HEK293 (cell line): Measurements from ENCODE around the gene SYNPO2.

ENCODE experiments used
- TCF7L2 ChIP-seq: IDR thresholded peaks from 2 replicates; pipeline ENCODE4 v1.6.1; 2011; ENCODE audit warnings: low read depth, mild to moderate bottlenecking, inconsistent platforms, low read length, moderate library complexity, borderline replicate concordance
- ZNF302 ChIP-seq: fragments of 450-650 bp; formaldehyde crosslinking; IDR thresholded peaks from 2 replicates; pipeline ENCODE4 v1.5.1; 2016; ENCODE audit warnings: missing biosample characterization, missing genetic modification characterization, low read depth
- ZNF530 ChIP-seq: fragments of 450-650 bp; formaldehyde crosslinking; IDR thresholded peaks from 2 replicates; pipeline ENCODE4 v1.5.1; 2016; ENCODE audit warnings: low read depth, missing biosample characterization, missing genetic modification characterization
- ZSCAN23 ChIP-seq: fragments of 450-650 bp; formaldehyde crosslinking; IDR thresholded peaks from 2 replicates; pipeline ENCODE4 v1.5.1; 2016; ENCODE audit warnings: missing biosample characterization, missing genetic modification characterization
- TF ChIP-seq, protein P1 (sequence below): fragments of 450-650 bp; formaldehyde crosslinking; IDR thresholded peaks from 2 replicates; pipeline ENCODE4 v1.5.1; 2016; ENCODE audit warnings: missing biosample characterization, missing genetic modification characterization
- TF ChIP-seq, protein P2 (sequence below): fragments of 450-650 bp; formaldehyde crosslinking; IDR thresholded peaks from 2 replicates; pipeline ENCODE4 v1.5.1; 2016; ENCODE audit warnings: missing biosample characterization, missing genetic modification characterization, borderline replicate concordance
- TF ChIP-seq, protein P3 (sequence below): fragments of 450-650 bp; formaldehyde crosslinking; IDR thresholded peaks from 2 replicates; pipeline ENCODE4 v1.5.1; 2016; ENCODE audit warnings: missing biosample characterization, missing genetic modification characterization
- TF ChIP-seq, protein P4 (sequence below): fragments of 450-650 bp; formaldehyde crosslinking; IDR thresholded peaks from 2 replicates; pipeline ENCODE4 v1.5.1; 2017; ENCODE audit warnings: missing biosample characterization, missing genetic modification characterization

DNA sequence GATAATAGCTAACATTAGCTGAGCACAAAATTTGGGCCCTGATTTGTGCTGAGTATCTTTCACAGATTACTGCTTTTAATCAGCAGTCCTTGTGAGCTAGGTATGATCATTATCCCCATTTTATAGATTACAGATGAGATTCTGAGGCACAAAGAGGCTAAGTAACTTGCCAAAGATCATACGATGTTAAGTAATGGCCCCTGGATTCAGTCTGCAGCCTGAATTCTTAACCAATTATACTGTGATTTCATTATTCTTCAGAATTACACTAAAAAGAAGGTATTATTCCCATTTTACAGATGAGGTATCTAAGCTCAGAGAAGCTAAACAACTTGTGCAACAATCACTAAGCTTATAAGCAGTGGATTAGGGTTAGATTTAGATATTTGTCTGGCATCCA is 149.1 kb downstream of the SYNPO2 start:
- TF ChIP-seq, protein P1, sequence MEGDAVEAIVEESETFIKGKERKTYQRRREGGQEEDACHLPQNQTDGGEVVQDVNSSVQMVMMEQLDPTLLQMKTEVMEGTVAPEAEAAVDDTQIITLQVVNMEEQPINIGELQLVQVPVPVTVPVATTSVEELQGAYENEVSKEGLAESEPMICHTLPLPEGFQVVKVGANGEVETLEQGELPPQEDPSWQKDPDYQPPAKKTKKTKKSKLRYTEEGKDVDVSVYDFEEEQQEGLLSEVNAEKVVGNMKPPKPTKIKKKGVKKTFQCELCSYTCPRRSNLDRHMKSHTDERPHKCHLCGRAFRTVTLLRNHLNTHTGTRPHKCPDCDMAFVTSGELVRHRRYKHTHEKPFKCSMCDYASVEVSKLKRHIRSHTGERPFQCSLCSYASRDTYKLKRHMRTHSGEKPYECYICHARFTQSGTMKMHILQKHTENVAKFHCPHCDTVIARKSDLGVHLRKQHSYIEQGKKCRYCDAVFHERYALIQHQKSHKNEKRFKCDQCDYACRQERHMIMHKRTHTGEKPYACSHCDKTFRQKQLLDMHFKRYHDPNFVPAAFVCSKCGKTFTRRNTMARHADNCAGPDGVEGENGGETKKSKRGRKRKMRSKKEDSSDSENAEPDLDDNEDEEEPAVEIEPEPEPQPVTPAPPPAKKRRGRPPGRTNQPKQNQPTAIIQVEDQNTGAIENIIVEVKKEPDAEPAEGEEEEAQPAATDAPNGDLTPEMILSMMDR = no peak
- TF ChIP-seq ZSCAN23 (tag by site-specific recombination) = no peak
- TF ChIP-seq TCF7L2 = no peak
- TF ChIP-seq, protein P2, sequence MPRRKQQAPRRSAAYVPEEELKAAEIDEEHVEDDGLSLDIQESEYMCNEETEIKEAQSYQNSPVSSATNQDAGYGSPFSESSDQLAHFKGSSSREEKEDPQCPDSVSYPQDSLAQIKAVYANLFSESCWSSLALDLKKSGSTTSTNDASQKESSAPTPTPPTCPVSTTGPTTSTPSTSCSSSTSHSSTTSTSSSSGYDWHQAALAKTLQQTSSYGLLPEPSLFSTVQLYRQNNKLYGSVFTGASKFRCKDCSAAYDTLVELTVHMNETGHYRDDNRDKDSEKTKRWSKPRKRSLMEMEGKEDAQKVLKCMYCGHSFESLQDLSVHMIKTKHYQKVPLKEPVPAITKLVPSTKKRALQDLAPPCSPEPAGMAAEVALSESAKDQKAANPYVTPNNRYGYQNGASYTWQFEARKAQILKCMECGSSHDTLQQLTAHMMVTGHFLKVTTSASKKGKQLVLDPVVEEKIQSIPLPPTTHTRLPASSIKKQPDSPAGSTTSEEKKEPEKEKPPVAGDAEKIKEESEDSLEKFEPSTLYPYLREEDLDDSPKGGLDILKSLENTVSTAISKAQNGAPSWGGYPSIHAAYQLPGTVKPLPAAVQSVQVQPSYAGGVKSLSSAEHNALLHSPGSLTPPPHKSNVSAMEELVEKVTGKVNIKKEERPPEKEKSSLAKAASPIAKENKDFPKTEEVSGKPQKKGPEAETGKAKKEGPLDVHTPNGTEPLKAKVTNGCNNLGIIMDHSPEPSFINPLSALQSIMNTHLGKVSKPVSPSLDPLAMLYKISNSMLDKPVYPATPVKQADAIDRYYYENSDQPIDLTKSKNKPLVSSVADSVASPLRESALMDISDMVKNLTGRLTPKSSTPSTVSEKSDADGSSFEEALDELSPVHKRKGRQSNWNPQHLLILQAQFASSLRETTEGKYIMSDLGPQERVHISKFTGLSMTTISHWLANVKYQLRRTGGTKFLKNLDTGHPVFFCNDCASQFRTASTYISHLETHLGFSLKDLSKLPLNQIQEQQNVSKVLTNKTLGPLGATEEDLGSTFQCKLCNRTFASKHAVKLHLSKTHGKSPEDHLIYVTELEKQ = no peak
- TF ChIP-seq ZNF530 (tag by site-specific recombination) = no peak
- TF ChIP-seq, protein P3, sequence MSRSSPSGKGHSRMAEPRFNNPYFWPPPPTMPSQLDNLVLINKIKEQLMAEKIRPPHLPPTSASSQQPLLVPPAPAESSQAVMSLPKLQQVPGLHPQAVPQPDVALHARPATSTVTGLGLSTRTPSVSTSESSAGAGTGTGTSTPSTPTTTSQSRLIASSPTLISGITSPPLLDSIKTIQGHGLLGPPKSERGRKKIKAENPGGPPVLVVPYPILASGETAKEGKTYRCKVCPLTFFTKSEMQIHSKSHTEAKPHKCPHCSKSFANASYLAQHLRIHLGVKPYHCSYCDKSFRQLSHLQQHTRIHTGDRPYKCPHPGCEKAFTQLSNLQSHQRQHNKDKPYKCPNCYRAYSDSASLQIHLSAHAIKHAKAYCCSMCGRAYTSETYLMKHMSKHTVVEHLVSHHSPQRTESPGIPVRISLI (tag by site-specific recombination) = no peak
- TF ChIP-seq, protein P4, sequence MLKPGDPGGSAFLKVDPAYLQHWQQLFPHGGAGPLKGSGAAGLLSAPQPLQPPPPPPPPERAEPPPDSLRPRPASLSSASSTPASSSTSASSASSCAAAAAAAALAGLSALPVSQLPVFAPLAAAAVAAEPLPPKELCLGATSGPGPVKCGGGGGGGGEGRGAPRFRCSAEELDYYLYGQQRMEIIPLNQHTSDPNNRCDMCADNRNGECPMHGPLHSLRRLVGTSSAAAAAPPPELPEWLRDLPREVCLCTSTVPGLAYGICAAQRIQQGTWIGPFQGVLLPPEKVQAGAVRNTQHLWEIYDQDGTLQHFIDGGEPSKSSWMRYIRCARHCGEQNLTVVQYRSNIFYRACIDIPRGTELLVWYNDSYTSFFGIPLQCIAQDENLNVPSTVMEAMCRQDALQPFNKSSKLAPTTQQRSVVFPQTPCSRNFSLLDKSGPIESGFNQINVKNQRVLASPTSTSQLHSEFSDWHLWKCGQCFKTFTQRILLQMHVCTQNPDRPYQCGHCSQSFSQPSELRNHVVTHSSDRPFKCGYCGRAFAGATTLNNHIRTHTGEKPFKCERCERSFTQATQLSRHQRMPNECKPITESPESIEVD (tag by site-specific recombination) = no peak
- no peak for TF ChIP-seq ZNF302 (tag by site-specific recombination)
